Activated CD8-positive, alpha-beta T cell treated with anti-CD3 and anti-CD28 coated beads, Interleukin-2, amount 10 ng/mL, durations not matched to agents 7 days and 5 days (primary cell): ENCODE data around the gene CHD6. TPM values are rescaled to one million over a fixed set of nuclear protein-coding genes. Genes with fewer than 3 reads are reported as not detected.

Experiments used
- ATAC-seq: fragments of 150-1000 bp; cut with Tn5 transposase; one replicate; pipeline ENCODE4 v1.10.0; 2021; ENCODE audit warnings: moderate library complexity
- CTCF ChIA-PET: fragments of 350-600 bp; sonication (Branson Sonifier 250); formaldehyde crosslinking; loops from one replicate; lab custom pipeline; 2021; ENCODE audit warnings: antibody characterized with exemption; lab: Charles Lee
- POLR2A ChIA-PET: fragments of 350-600 bp; sonication (Branson Sonifier 250); formaldehyde crosslinking; loops from one replicate; lab custom pipeline; 2021; ENCODE audit warnings: antibody characterized with exemption; lab: Charles Lee
- DNase-seq: peaks from one replicate; pipeline ENCODE4 v3.0.0-alpha.2; 2020
- H3K27ac Mint-ChIP-seq: one replicate; pipeline ENCODE4 v1.8.0; 2021; ENCODE audit warnings: mild to moderate bottlenecking, mixed read lengths
- H3K27me3 Mint-ChIP-seq: one replicate; pipeline ENCODE4 v1.8.0; 2021; ENCODE audit warnings: low read depth, mixed read lengths
- H3K36me3 Mint-ChIP-seq: one replicate; pipeline ENCODE4 v1.8.0; 2021; ENCODE audit warnings: low read depth, mixed read lengths
- H3K4me1 Mint-ChIP-seq: one replicate; pipeline ENCODE4 v1.8.0; 2021; ENCODE audit warnings: low read depth, mixed read lengths
- H3K4me3 Mint-ChIP-seq: one replicate; pipeline ENCODE4 v1.8.0; 2021; ENCODE audit warnings: mild to moderate bottlenecking, mixed read lengths
- H3K9me3 Mint-ChIP-seq: one replicate; pipeline ENCODE4 v1.8.0; 2022; ENCODE audit warnings: mixed read lengths; ENCODE audit not compliant: insufficient read depth
- total RNA-seq, 2 experiments: library from RNA; stranded (reverse); gene quantifications; one replicate each; pipeline ENCODE4 v1.2.3, GENCODE V29; 2021

The CHD6 gene
- total RNA-seq, 2 experiments from 2014 or later = 29.1 to 32.2 TPM

DNA sequence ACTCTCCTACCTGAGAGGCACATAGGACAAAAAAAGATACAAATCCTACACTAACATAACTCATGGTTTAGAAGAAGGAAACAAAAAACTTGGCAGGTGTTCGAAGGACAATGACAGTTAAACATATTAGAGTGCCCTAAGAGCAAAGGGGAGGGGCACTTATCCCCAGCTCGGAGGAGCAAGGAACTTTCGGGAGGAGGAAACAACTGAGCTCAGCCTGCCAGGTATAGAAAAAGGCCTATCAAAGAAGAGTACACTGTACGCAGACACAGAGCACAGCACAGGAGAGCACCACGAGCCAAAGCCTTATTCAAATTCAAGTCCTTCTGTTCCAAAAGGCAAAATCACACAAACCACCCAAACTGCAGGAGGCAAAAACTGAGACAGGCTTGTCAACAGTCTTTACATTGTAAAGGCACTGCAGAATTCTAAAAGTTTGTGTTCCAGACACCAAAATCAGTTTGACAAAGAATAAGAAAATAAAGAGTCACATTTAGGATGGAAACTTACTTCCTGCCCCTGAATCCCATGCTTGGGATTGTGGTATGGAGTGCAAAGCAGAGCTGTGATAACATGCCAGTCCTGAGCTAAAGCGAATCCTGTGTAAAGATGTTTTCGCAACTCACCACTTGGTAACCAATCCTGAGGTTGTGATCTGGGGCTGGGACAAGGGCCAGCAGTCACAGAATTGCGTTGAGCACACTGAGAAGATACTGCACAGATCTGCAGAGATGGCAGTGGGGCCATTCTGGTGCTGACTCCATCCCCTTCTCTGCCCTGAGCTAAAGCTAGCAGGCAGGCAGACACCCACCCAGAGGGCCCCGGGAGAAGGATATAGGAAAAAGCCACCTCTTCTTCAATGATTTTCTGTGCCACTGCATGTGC, 108.6 kb downstream of the CHD6 start:
- Mint-ChIP-seq H3K4me3 (no peak overlapping the region), H3K27me3 (no peaks in the 10 kb centered on the region), H3K36me3 (peaks cover 27% of the 10 kb centered on the region), H3K9me3 (no peaks in the 10 kb centered on the region), H3K27ac (no peak overlapping the region), H3K4me1 (peaks cover 8% of the 10 kb centered on the region)
- no peak for ATAC-seq
- POLR2A ChIA-PET = no interaction called here
- CTCF ChIA-PET = no interaction called here
- no peak for DNase-seq

DNA sequence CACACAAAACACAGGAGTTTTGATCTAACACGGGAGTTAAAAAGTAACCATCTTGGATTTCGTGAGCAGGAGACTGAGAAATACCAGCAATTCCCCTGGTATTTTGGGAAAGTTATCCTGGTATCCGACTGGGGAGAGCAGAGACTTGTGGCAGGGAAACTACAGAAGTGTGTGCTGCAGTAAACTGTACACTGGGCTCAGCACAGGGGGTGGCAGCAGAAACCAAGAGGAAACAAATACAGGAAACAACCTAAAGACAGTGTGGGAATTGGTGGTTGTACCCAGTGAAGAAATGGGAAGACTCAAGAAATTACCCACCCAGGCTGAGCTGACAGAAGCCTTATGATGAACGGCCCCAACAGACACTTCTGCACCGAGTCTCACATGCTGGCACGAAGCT, 109.8 kb downstream of the CHD6 start:
- CTCF ChIA-PET = no interaction called here
- no peak for DNase-seq
- Mint-ChIP-seq H3K36me3 (peaks cover 30% of the 10 kb centered on the region), H3K27ac (no peak overlapping the region), H3K4me3 (no peak overlapping the region), H3K9me3 (no peaks in the 10 kb centered on the region), H3K27me3 (no peaks in the 10 kb centered on the region), H3K4me1 (peaks cover 8% of the 10 kb centered on the region)
- no peak for ATAC-seq
- POLR2A ChIA-PET = no interaction called here

DNA sequence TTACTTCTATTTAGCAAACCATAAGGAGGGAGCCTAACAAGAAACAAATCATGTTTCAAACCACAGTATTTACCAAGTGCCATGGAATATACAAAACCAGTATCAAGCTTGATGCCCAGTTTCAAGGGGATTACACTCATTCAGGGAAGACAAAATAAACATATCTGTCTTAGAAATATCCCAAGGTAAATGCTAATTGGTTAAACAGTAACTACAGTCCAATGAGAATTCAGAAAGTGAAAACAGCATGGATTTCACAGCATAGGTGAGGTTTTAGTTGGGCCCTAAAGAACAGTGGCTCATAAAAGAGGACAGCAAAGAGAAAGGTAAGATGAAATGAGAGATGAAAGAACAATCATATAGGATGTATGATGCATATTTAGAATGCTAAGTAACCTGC, 110.3 kb downstream of the CHD6 start:
- Mint-ChIP-seq H3K9me3 (no peaks in the 10 kb centered on the region), H3K4me1 (peaks cover 8% of the 10 kb centered on the region), H3K4me3 (no peak overlapping the region), H3K27me3 (no peaks in the 10 kb centered on the region), H3K27ac (no peak overlapping the region), H3K36me3 (peaks cover 28% of the 10 kb centered on the region)
- DNase-seq (no peak), ATAC-seq (no peak)
- ChIA-PET POLR2A (no interaction called here), CTCF (no interaction called here)

DNA sequence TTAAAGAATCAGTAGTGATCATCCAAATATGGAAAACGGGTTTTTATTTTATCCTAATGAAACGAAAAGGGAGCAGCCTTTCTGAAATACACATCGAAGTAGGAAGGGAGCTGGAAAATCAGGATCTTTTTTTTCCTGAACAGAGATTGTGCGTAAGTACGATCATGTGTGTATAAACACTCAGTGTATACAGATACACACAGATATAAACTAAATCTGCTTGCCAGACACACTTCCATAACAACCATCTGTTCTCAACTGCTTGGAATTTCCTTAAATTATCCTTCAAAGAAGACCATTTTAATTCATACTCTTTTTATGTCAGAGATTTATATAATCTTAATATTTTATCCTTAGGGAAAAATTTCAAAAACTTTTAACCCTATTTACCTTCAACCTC, 110.7 kb downstream of the CHD6 start:
- Mint-ChIP-seq H3K36me3 (peaks cover 23% of the 10 kb centered on the region), H3K4me3 (no peak overlapping the region), H3K4me1 (peaks cover 8% of the 10 kb centered on the region), H3K27me3 (no peaks in the 10 kb centered on the region), H3K27ac (no peak overlapping the region), H3K9me3 (no peaks in the 10 kb centered on the region)
- CTCF ChIA-PET = no interaction called here
- POLR2A ChIA-PET = no interaction called here
- DNase-seq (no peak), ATAC-seq (no peak)

DNA sequence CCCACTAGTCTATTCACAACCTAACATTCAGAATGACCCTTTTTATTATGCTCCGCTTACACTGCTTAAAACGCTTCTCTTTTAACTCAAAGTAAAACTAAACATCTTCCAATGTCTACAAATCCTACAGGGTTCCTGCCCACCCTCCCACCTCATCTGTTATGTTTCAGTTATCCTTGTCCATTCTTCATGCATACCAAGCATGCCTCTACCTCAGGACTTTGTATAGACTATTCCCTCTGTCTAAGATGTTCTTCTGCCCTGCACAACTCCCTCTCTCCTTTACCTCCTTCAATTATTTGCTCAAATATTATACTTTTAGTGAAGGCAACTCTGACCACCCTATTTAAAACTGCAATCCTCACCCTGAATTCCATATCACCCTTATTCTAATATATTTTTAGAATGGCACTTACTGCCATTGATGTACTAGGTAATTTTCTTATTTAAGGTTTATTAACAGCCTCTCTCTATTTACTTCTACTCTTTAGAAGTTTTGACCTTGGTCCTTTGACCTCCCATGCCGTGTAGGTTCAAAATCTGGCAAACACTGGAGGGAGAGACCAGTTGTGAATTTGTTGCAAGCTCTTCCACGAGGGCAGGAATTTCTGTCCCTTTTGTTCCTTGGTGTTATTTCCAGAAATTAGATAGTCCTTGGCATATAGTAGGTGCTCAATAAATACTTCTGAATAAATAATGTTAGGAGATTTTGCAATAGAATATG, 111.8 kb downstream of the CHD6 start:
- no peak overlapping the region for H3K4me3 Mint-ChIP-seq
- H3K27ac Mint-ChIP-seq = no peak overlapping the region
- peaks cover 16% of the 10 kb centered on the region for H3K36me3 Mint-ChIP-seq
- DNase-seq (no peak), ATAC-seq (no peak)
- H3K27me3 Mint-ChIP-seq = no peaks in the 10 kb centered on the region
- ChIA-PET POLR2A (no interaction called here), CTCF (no interaction called here)
- H3K4me1 Mint-ChIP-seq = peaks cover 8% of the 10 kb centered on the region
- H3K9me3 Mint-ChIP-seq = no peaks in the 10 kb centered on the region

DNA sequence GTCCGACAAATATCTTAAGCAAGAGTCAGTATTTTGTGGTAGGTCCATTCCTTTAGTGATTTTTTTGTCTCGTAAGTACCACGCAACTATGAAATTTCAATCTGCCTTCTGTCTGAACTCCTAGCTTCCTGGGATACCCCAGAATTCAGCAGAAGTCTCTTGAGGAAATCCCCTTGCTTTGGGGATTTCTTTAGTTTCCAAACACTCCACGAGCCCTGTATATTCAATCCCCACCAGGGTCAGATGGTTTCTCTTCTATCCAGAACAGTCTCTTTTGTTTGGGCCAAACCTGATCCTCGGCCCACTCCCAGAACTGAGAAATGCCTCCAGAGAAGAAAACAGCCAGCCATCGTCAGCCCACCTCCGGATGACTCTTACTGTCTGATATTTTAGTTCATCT, 113.0 kb downstream of the CHD6 start:
- POLR2A ChIA-PET = no interaction called here
- H3K4me1 Mint-ChIP-seq = peaks cover 8% of the 10 kb centered on the region
- CTCF ChIA-PET = interaction anchor here (1.5 kb wide), 1 partner anchor 10 kb away, joined by 4 read pairs; no protein-coding TSS in a partner anchor

DNA sequence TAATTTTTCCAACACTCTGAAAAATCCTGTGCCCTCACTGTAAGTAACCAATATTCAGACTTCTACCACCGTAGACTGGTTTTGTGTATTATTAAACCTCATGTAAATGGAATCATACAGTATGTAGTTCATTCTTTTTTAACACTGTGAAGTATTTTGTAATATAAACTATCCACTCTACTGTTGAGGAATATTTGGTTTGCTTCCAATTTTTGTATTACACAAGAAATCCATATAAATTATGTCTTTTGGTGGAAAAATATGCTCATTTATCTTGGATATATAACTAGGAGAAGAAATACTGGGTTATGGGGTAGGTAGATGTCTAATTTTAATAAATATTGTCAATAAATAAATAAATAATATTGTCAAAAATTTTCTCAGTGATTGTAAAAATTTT, 116.8 kb downstream of the CHD6 start:
- POLR2A ChIA-PET = no interaction called here
- H3K27me3 Mint-ChIP-seq = no peaks in the 10 kb centered on the region
- DNase-seq (no peak), ATAC-seq (no peak)
- H3K9me3 Mint-ChIP-seq = no peaks in the 10 kb centered on the region
- CTCF ChIA-PET = no interaction called here
- H3K4me3 Mint-ChIP-seq = no peak overlapping the region
- no peaks in the 10 kb centered on the region for H3K4me1 Mint-ChIP-seq
- no peak overlapping the region for H3K27ac Mint-ChIP-seq
- peaks cover 15% of the 10 kb centered on the region for H3K36me3 Mint-ChIP-seq

More for the DNA sequence above, 113.0 kb downstream of the CHD6 start:
- Mint-ChIP-seq H3K4me3 (no peak overlapping the region), H3K9me3 (no peaks in the 10 kb centered on the region), H3K36me3 (peaks cover 15% of the 10 kb centered on the region), H3K27ac (no peak overlapping the region), H3K27me3 (no peaks in the 10 kb centered on the region)
- ATAC-seq = no peak
- DNase-seq = no peak

DNA sequence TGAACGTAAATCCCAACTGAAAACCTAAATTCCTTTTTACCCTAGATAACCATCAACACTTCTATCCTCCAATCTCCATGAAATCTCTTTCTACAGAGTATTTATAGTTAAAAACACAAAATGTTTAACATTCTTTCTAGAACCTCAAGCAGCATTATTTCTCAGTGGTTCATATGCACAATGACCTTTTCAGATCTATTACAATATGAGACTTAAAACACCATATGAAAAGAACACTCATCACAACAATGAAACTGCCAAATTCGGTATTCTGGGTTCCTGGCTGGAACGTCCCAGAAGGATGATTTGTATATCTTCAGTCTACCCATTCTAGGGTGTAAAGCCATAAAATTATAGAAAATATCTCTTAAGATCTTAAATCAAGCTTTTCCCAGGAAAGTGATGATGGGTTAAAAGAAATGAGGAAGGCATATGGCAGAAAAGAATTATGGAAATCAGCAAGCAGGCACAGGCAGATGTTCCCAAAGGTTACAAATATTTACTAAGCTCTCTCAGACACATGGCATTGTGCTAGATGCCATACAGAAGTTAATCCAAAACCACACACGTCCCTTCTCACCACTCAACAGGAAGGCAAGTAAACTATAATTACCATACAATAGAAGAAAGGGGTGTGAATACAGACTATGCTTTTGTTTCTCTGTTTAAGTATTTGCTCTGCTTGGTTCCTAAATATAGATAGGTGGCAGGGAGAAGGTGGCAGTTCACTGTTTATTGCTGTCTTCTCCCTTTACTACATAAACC, 118.0 kb downstream of the CHD6 start:
- no peaks in the 10 kb centered on the region for H3K9me3 Mint-ChIP-seq
- ChIA-PET CTCF (no interaction called here), POLR2A (no interaction called here)
- H3K4me1 Mint-ChIP-seq = no peaks in the 10 kb centered on the region
- H3K27ac Mint-ChIP-seq = no peak overlapping the region
- H3K27me3 Mint-ChIP-seq = no peaks in the 10 kb centered on the region
- no peak overlapping the region for H3K4me3 Mint-ChIP-seq
- ATAC-seq = no peak
- peaks cover 7% of the 10 kb centered on the region for H3K36me3 Mint-ChIP-seq
- no peak for DNase-seq

DNA sequence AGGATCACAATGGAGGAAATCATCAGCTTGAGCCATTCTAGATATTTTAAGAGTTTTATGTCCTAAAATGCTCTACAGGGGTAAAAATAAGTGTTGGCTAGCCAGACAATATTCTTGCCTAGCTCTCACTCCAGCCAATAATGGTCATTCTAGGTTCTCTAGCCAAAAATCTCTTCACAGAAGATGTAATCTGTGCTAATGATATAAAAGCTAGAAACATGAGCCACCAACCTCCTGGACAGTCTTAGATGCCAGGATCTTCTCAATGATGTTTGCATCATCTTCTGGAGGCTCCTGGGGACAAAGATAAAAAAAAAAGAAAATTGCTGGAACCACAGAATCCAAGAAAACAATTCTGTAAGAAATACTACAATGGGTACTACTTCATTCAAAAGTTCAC, 119.1 kb downstream of the CHD6 start:
- no peak for ATAC-seq
- Mint-ChIP-seq H3K27me3 (no peaks in the 10 kb centered on the region), H3K36me3 (peaks cover 6% of the 10 kb centered on the region), H3K4me1 (no peaks in the 10 kb centered on the region), H3K9me3 (no peaks in the 10 kb centered on the region), H3K27ac (no peak overlapping the region), H3K4me3 (no peak overlapping the region)
- no peak for DNase-seq
- ChIA-PET POLR2A (no interaction called here), CTCF (no interaction called here)

DNA sequence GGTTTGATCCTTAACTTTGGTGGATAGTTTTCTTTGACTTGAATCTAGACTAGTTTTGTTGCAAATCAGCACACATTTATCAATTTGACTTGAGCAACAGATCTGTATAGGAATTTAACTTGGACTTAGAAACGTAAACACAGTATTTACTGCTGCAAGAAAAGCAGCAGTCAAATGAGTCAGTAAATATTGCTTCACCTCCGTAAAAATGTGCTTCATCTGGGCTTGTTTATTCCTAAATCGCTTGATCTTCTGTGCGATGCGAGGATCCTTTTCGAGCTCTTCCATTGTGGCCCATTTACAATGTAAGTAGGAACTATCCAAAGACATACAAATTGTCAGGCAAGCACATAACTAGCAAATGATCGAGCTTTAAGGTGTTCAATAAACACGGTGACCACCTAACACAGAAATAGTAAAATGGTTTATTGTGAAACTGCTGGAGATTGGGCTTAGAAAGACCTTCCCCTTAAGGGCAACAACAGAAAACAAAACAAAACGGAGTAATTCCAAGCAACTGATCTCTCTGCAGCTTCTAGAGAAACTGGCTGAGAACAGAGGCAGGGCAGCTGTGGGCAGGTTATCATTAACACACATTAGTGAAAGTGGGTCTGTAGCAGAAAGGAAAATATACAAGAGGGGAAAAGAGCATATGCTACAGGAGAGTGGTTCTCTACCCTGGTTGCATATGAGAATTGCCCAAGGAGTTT, 120.8 kb downstream of the CHD6 start:
- CTCF ChIA-PET = no interaction called here
- DNase-seq (no peak), ATAC-seq (no peak)
- Mint-ChIP-seq H3K27ac (no peak overlapping the region), H3K36me3 (peaks cover 8% of the 10 kb centered on the region), H3K27me3 (no peaks in the 10 kb centered on the region), H3K4me1 (no peaks in the 10 kb centered on the region), H3K4me3 (no peak overlapping the region), H3K9me3 (no peaks in the 10 kb centered on the region)
- POLR2A ChIA-PET = no interaction called here

DNA sequence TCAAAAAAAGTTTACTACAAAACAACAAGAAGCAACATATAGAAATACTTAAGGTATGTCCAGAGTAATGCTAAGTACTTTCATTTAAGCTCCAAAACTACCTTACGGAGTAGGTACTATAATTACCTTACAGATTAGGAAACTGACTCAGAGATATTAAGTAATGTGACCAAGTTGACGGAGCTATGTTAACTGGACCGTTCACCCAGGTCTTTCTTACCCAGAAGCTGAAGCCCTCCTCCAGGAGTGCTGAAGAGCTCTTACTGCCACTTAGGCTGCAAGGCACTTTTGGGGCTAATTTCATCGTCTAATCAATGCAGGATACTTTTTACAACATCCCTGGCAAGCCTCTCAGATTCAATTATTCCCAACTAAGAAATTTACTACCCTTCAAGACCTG, 123.7 kb downstream of the CHD6 start:
- POLR2A ChIA-PET = no interaction called here
- H3K9me3 Mint-ChIP-seq = no peaks in the 10 kb centered on the region
- no peaks in the 10 kb centered on the region for H3K27me3 Mint-ChIP-seq
- CTCF ChIA-PET = interaction anchor here (1.0 kb wide), 1 partner anchor 10 kb away, joined by 4 read pairs; no protein-coding TSS in a partner anchor
- H3K36me3 Mint-ChIP-seq = peaks cover 19% of the 10 kb centered on the region
- no peak for ATAC-seq
- no peak for DNase-seq
- H3K27ac Mint-ChIP-seq = no peak overlapping the region
- no peak overlapping the region for H3K4me3 Mint-ChIP-seq
- H3K4me1 Mint-ChIP-seq = no peaks in the 10 kb centered on the region
